ENCODE results near the gene SPATA31C1. TPM values are rescaled to one million over a fixed set of nuclear protein-coding genes. Genes with fewer than 3 reads are reported as not detected.
"Not testable (repeated sequence)": the region's sequence is repeated elsewhere in the genome, so short reads cannot be mapped to it uniquely, and the experiment has no call there.

Gene SPATA31C1
- 0.14 TPM in 1 of 2 replicates, not detected in the other for total RNA-seq

- not testable (repeated sequence) for DNase-seq (ENCODE audit: low read depth); H3K4me3 ChIP-seq (ENCODE audit: low read depth, low read length)
Measured at GRCh38 chr9:87917662-87918061, at the start of gene SPATA31C1. Gene SPATA31C1 (plus strand): TSS chr9:87917962.

DNA sequence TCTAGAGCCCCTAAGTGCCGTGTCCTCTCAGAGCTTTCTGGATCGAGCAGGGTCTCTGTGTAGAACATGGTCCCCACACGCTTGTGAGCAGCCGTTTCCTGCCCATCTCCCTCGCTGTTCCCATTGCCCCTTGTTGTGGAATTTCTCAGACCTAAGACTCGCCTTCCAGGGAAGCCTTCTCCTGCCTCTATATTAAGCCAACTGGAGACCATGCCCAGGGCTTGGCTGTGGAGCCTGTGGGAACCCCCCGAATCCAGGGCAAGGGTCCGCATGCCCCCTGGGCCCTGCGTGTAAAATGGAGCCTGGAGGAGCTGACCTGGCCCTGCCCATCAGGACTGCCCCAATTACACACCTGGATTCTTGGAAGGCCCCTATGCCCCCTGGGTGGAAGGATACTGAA is 49.6 kb upstream of the SPATA31C1 start:
- no peak for TF ChIP-seq CTCF (conservative IDR thresholded peaks at IDR 0.05; ENCODE audit: low read depth, low read length)
- H3K4me3 ChIP-seq (ENCODE audit: low read depth, low read length): no peak overlapping the region
- no peak for DNase-seq (ENCODE audit: low read depth)

DNA sequence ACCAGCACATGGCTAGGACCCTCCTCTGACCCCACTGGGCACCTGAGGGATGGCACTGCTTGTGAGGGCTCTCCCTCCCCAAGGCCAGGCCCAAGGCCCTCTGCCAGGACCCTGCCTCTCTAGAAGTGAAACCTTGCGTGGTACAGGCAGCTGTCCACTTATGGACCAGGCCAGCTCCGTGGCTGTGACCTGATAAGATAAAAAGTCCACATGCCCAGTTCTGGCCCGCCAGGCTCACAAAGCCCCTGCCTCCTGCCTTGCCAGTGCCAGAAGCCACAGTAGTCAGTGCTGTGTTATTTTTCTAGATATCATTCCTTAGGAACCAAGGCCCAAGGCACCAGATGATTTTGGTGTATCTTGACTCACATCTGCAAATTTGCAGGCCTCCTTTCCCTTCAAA is 49.1 kb upstream of the SPATA31C1 start:
- DNase-seq (ENCODE audit: low read depth): no peak
- no peak for TF ChIP-seq CTCF (conservative IDR thresholded peaks at IDR 0.05; ENCODE audit: low read depth, low read length)
- no peak overlapping the region for H3K4me3 ChIP-seq (ENCODE audit: low read depth, low read length)

- no peak overlapping the region for H3K4me3 ChIP-seq (ENCODE audit: low read depth, low read length)
- TF ChIP-seq CTCF (conservative IDR thresholded peaks at IDR 0.05; ENCODE audit: low read depth, low read length): no peak
- DNase-seq (ENCODE audit: low read depth): no peak
Measured at GRCh38 chr9:87869082-87869481, 48.7 kb upstream of the SPATA31C1 start.

- DNase-seq (ENCODE audit: low read depth): no peak
- no peak for TF ChIP-seq CTCF (conservative IDR thresholded peaks at IDR 0.05; ENCODE audit: low read depth, low read length)
- no peak overlapping the region for H3K4me3 ChIP-seq (ENCODE audit: low read depth, low read length)
Measured at GRCh38 chr9:87871425-87872078, 46.2 kb upstream of the SPATA31C1 start.

GRCh38 chr9:87872079-87872624 is 45.6 kb upstream of the SPATA31C1 start:
- no peak for DNase-seq (ENCODE audit: low read depth)
- no peak overlapping the region for H3K4me3 ChIP-seq (ENCODE audit: low read depth, low read length)
- TF ChIP-seq CTCF (conservative IDR thresholded peaks at IDR 0.05; ENCODE audit: low read depth, low read length): no peak

DNA sequence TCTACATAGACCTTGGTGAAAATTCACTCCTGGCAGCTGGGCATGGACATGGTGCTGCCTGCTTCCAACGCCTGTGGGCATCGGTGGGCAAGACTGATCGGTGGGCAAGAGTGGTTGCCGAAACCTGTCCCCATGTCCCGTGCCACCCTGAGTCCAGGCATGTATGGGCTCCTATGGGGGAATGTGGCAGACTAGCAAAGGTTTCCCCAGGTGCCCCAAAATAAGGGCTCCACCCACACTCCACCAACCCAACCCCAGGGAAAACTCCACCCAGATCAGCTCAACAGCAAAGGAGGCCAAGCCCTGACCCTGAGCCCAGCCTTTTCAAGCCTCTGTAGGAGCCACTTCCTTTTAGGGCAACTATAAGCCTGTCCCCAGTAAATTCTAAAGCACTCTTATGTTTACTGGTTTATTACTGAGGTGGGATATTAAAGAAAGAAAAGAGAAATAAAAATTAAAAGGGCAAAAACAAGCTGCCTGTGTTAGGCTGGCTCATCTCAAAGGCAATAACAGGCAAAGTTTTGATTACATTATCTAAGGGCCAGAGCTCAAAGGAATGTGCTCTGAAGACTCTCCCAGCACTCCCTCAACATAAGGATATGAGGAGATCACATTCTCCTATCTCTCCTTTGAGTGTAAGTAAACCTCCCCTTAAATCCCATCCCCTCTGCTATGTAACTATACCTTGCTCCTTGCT is 44.0 kb upstream of the SPATA31C1 start:
- H3K4me3 ChIP-seq (ENCODE audit: low read depth, low read length): no peak overlapping the region
- no peak for DNase-seq (ENCODE audit: low read depth)

More for the DNA sequence above, 44.0 kb upstream of the SPATA31C1 start:
- no peak for TF ChIP-seq CTCF (conservative IDR thresholded peaks at IDR 0.05; ENCODE audit: low read depth, low read length)

Data from epithelial cell of proximal tubule (primary cell).